ENCODE data around the gene GAPVD1.
"Not testable (repeated sequence)": the region's sequence is repeated elsewhere in the genome, so short reads cannot be mapped to it uniquely, and the experiment has no call there.

Gene GAPVD1, protein sequence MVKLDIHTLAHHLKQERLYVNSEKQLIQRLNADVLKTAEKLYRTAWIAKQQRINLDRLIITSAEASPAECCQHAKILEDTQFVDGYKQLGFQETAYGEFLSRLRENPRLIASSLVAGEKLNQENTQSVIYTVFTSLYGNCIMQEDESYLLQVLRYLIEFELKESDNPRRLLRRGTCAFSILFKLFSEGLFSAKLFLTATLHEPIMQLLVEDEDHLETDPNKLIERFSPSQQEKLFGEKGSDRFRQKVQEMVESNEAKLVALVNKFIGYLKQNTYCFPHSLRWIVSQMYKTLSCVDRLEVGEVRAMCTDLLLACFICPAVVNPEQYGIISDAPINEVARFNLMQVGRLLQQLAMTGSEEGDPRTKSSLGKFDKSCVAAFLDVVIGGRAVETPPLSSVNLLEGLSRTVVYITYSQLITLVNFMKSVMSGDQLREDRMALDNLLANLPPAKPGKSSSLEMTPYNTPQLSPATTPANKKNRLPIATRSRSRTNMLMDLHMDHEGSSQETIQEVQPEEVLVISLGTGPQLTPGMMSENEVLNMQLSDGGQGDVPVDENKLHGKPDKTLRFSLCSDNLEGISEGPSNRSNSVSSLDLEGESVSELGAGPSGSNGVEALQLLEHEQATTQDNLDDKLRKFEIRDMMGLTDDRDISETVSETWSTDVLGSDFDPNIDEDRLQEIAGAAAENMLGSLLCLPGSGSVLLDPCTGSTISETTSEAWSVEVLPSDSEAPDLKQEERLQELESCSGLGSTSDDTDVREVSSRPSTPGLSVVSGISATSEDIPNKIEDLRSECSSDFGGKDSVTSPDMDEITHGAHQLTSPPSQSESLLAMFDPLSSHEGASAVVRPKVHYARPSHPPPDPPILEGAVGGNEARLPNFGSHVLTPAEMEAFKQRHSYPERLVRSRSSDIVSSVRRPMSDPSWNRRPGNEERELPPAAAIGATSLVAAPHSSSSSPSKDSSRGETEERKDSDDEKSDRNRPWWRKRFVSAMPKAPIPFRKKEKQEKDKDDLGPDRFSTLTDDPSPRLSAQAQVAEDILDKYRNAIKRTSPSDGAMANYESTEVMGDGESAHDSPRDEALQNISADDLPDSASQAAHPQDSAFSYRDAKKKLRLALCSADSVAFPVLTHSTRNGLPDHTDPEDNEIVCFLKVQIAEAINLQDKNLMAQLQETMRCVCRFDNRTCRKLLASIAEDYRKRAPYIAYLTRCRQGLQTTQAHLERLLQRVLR (N-terminal part only)

DNA sequence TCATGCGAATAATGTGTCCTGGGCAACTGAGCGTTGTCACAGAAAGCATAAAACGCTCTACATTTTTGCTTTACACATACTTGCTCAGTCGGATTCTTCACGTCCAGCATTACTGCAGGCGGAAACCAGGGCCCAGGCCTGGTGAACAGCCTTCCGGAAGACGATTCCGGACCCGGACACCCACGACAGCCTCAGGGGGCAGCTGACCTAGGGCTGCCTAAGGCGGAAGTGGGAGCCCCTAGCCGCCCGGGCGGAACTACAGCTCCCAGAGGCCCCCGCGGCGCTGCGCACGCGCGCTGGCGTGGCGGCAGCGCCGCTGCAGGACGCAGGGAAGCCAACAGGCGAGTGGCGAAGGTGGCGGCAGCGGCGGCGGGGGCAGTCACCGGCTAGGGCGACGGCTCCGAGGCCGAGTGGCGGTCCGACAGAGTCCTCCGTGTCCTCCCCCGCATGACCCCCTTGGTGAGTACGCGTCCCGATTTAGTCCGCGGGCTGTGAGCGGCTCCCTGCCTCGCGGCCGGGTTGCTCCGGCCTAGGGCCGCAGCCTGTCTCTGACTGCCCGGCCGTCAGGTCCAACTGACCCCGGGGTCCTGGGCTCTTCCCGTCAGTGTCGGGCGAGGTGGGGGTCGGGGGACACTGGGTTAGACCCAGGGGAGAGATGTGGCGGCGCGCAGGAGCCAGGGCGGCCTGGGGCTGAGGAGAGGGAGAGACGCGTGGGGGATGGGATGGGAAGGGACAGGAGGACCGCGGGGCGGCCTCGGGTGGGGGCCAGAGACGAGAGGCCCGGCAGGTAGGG lies at the start of gene GAPVD1:
GAPVD1 (plus strand) TSS at position 326 of the 793 bp plus-strand sequence. CDS start 37,096 bp downstream, outside the sequence.
- peak; percentile 65 to 85 (median 79) for DNase-seq (ENCODE audit: low read depth in 2 of 3, low spot score in 2 of 3)

DNA sequence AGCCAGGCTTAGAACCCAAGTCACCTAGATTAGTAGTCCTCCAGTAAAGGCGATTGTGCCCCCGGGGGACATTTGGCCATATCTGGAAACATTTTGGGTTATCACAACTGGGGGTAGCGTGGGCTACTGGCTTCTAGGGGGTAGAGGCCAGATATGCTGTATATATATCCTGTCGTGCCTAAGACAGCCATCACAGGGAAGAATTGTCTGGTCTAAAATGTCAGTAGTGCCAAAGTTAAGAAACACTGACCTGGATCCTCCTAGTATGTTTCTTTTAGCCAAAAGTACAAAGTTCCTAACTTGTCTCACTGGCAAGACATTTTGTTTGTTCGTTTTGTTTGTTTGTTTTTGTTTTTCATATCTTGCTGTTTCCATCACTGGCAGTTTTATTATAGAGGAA lies 47.4 kb upstream of the GAPVD1 start:
- no peak for DNase-seq (ENCODE audit: low read depth in 2 of 3, low spot score in 2 of 3)

DNA sequence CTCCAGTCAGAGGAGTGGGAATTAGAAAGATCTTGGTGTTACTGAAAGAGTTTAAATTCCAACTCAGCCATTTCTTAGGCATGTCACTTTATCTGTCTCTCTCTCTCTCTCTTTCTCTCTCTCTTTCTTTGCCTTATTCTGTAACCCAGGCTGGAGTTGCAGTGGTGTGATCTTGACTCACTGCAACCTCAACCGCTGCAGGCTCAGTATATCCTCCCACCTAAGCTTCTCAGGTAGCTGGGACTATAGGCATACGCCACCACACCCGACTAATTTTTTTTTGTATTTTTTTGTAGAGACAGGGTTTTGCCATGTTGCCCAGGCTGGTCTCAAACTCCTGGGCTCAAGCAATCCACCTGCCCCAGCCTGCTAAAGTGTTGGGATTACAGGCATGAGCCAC lies 43.0 kb upstream of the GAPVD1 start:
- DNase-seq (ENCODE audit: low read depth in 2 of 3, low spot score in 2 of 3), result no peak

DNA sequence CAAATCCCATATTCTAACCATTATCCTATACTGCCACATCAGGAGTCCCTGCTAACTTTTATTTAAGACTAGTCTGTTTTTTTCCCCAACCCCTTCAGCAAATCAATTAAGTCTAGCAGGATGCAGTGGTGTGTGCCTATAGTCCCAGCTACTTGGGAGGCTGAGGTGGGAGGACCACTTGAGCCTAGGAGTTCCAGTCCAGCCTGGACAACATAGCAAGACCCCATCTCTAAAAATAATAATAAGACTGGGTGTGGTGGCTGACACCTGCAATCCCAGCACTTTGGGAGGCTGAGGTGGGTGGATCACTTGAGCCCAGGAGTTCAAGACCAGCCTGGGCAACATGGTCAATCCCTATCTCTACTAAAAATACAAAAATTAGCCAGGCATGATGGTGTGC lies 36.8 kb upstream of the GAPVD1 start:
- DNase-seq (ENCODE audit: low read depth in 2 of 3, low spot score in 2 of 3), result not testable (repeated sequence)

DNA sequence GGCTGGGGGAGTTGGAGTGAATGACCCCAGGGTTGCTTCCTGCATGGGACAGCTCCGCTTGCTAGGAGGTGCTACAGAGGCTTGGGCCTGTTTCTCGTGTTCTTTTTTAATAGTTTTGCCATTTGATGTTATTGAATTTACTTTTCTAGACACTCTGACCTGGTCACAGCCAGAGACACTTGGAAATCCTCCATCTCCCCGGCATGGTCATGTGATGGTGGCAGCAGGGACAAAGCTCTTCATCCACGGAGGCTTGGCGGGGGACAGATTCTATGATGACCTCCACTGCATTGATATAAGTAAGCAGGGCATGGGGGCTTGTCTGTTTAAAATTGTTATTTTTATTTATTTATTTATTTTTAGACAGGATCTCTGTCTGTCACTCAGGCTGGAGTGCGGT lies 33.9 kb upstream of the GAPVD1 start:
- no peak for DNase-seq (ENCODE audit: low read depth in 2 of 3, low spot score in 2 of 3)

DNA sequence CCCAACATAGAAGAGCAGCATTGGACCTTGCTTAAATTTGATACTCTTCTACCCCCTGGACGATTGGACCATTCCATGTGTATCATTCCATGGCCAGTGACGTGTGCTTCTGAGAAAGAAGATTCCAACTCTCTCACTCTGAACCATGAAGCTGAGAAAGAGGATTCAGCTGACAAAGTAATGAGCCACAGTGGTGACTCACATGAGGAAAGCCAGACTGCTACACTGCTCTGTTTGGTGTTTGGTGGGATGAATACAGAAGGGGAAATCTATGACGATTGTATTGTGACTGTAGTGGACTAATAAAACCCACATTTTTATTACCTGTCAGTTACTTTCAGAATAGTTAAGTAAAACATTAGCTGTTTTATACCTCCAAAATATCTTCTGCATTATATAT lies 27.9 kb upstream of the GAPVD1 start:
- no peak for DNase-seq (ENCODE audit: low read depth in 2 of 3, low spot score in 2 of 3)

DNA sequence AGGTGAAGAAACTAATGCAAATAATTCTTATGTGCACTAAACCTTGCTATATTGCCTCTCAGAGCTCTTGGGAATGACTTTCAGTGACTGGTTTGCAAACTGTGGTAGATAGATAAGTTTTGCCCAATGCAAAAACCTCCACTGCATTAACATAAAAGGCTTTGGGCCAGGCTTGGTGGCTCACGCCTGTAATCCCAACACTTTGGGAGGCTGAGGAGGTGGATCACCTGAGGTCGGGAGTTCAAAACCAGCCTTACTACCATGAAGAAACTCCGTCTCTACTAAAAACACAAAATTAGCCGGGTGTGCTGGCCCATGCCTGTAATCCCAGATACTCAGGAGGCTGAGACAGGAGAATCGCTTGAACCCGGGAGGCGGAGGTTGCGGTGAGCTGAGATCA lies 27.5 kb upstream of the GAPVD1 start:
- DNase-seq (ENCODE audit: low read depth in 2 of 3, low spot score in 2 of 3), result not testable (repeated sequence)

DNA sequence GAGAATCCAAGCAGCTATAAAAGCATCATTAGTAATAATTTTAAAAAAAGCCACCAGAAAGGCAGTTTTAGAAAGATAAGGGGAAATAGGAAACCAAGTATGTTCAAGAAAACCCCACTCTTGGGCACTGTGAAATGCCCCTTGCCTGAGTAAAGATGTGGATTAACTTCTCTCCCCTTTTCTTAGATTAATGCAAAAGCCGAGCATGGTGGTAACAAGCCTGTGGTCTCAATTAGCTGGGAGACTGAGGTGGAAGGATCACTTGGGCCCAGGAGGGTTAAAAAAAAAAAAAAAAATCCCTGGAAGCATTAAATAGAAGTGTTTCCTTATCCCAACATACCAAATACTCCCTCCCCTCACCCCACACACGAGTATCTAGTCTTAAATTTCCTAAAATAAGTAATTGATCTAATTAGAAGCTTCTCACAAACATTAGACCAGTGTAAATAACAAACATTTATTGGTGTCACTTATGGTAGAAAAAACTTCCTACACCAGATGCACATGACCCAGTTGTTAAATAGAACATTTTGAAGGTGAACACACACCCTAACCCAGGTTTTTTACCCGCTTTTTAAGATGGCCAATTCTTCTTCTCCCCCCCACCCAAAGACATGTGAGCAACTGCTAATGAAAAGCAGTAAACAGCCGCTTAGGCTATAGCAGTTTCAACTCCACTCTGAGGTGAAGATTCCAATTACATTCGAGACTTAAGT lies 25.7 kb upstream of the GAPVD1 start:
- no peak for DNase-seq (ENCODE audit: low read depth in 2 of 3, low spot score in 2 of 3)

DNA sequence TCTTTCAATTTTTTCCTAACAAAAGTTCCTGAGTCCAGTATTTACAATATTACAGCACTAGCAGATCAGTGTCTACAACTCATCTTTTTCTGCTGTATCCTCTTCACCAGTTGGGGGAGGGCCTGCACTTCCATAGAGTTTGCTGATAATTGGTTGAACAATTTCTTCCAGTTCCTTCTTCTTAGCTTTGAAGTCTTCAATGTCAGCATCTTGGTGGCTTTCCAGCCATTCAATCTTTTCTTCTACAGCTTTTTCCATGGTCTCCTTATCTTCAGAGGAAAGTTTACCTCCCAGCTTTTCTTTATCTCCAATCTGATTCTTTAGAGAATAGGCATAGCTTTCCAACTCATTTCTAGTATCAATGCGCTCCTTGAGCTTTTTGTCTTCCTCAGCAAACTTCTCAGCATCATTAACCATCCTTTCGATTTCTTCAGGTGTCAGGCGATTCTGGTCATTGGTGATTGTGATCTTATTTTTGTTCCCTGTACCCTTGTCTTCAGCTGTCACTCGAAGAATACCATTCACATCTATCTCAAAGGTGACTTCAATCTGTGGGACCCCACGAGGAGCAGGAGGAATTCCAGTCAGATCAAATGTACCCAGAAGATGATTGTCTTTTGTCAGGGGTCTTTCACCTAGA lies 25.0 kb upstream of the GAPVD1 start:
- not testable (repeated sequence) for DNase-seq (ENCODE audit: low read depth in 2 of 3, low spot score in 2 of 3)

DNA sequence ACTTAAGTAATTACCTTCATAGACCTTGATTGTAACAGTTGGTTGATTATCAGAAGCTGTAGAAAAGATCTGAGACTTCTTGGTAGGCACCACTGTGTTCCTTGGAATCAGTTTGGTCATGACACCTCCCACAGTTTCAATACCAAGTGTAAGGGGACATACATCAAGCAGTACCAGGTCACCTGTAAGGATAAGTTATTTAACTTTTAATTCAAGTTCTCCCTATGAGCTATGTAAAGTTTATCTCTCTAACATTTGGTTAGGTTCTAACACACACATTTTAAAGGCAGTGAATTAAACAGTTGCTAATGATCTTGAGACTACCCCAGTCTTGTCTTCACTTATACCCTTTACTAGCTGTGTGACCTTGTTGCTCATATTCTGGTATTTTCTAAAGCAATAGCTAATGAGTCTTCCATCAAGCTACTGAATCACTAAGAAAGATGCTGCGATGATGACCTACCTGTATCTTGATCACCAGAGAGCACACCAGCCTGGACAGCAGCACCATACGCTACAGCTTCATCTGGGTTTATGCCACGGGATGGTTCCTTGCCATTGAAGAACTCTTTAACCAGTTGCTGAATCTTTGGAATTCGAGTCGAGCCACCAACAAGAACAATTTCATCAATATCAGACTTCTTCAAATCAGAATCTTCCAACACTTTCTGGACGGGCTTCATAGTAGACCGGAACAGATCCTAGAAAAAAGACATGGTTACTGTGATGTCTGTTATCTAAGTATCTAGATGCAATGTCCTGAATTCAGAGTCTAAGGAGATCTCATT lies 23.3 kb upstream of the GAPVD1 start:
- no peak for DNase-seq (ENCODE audit: low read depth in 2 of 3, low spot score in 2 of 3)

DNA sequence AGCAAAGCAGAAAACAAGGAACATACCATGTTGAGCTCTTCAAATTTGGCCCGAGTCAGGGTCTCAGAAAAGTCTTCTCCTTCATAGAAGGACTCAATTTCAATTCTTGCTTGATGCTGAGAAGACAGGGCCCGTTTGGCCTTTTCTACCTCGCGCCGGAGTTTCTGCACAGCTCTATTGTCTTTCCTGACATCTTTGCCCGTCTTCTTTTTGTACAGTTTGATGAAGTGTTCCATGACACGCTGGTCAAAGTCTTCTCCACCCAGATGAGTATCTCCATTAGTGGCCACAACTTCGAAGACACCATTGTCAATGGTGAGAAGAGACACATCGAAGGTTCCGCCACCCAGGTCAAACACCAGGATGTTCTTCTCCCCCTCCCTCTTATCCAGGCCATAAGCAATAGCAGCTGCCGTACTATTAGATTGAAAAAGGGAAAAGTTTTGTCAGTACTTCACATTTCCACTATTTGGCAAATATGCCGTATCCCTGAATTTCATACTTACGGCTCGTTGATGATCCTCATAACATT lies 22.6 kb upstream of the GAPVD1 start:
- DNase-seq (ENCODE audit: low read depth in 2 of 3, low spot score in 2 of 3), result no peak

DNA sequence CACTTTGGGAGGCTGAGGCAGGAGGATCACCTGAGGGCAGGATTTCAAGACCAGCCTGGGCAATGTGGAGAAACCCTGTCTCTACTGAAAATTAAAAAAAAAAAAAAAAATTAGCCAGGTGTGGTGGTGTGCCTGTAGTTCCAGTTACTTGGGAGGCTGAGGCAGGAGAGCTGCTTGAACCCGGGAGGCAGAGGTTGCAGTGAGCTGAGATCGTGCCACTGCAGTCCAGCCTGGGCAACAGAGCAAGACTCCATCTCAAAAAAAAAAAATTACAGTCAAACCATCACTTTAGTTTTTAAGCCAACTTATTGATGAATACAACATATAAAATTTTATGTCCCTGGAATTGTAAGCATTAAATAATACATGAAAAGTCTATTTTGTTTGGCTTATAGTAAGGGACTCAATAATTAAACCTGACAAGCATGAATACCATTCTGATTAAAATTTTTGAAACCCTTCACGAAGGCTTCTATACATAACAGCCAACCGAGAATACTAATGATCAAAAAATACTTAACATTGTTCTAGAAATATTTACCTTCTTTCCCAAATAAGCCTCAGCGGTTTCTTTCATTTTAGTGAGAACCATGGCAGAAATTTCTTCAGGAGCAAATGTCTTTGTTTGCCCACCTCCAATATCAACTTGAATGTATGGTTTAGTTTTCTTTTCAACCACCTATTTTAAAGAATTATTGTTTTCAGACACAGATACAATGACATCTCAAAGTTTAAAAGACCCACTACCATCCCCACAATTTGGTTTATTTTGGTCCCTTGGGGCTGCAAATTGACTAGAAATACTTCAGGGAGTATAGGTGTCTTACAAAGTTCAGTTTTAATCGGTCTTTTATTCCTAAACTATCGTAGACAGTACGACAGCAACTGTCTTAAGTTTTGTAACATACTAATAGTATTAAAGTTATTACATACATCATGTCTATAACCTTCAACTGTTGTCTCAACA lies 21.7 kb upstream of the GAPVD1 start:
- DNase-seq (ENCODE audit: low read depth in 2 of 3, low spot score in 2 of 3), result no peak

DNA sequence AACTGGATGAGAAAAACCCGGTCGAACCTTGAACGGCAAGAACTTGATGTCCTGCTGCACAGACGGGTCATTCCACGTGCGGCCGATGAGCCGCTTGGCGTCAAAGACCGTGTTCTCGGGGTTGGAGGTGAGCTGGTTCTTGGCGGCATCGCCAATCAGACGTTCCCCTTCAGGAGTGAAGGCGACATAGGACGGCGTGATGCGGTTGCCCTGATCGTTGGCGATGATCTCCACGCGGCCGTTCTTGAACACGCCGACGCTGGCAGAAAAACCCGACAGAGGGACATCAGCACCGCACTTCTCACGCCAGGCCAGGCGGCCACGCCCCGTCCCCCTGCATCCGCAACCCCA lies 21.0 kb upstream of the GAPVD1 start:
- DNase-seq (ENCODE audit: low read depth in 2 of 3, low spot score in 2 of 3), result peak in 1 of 3 experiments; percentile 18

DNA sequence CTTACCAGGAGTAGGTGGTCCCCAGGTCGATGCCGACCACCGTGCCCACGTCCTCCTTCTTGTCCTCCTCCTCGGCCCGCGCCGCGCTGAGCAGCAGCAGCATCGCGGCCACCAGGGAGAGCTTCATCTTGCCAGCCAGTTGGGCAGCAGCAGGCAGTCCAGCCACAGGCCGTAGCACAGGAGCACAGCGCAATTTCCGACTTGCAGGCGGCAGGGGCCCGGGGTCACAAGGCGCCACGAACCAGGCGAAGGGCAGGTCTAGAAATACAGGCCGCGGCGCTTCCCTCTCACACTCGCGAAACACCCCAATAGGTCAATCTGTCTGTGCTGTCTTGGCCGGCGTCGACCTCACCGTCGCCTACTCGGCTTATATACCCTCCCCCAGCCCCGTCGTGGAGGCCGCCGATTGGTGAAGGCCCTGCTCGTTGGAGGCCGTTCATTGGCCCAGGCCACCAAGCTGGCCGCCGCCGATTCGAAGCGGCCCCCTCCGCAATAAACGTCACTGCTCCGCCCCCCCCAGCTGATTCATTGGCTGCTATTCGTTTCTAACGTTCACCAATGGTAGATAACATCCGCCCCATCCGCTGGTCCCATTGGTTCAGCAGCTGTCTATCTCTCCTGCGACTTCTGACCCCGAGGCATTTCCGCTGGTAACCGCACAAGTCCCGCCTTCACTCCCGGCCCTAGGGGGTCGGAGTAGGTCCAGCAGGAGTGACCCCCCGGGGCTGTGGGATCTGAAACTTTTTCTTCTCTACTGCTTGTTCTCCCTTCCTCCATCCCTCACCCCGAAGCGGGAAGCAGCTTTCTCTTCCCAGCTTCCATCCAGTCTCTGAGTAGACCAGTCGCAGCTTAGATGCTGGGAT lies 20.4 kb upstream of the GAPVD1 start, which contains the start of gene HSPA5:
HSPA5 (minus strand) TSS at position 344 of the 863 bp plus-strand sequence; CDS start at position 127, 217 bp downstream.
- peak; percentile 98 to 99 (median 99) for DNase-seq (ENCODE audit: low read depth in 2 of 3, low spot score in 2 of 3)

DNA sequence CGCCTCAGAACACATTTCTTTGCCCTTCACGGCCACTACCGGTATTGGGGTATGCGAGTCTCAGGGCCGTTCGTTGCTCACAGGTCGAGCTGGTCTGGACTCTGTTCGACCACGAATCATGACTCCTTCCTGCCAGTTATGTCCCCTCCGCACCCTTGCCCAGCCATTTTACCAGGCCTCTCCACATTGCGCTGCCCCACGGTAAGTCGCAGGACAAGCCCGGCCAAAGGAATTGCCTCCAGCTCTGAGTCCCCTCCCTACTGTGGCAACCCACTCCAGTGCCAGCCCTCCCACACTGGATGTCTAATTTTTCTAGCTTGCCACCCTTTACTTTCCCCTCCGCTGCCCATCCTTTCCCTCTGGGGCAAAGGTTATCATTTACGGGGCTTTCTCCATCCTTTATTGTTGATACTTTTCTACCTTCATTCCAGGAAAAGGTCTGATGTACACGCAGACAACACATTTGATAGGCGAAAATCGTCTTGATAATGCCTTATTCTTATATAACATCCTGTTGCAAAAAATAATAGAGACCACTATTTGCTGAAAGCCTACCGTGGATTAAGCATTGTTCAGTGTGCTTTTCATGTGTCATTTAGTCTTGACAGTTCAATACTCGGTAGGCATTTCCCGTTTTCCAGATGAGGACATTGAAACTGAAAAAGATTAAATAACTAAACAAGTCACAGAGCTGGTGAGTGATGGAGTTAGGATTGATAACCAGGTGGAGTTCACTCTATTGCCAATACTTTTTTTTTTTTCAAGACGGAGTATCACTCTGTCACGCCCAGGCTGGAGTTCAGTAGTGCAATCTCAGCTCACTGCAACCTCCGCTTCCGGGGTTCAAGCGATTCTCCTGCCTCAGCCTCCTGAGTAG lies 19.5 kb upstream of the GAPVD1 start:
- no peak for DNase-seq (ENCODE audit: low read depth in 2 of 3, low spot score in 2 of 3)
